ENCODE data around the gene LDLRAD4. TPM values are rescaled to one million over a fixed set of nuclear protein-coding genes. Genes with fewer than 3 reads are reported as not detected.

Gene LDLRAD4
- total and polyA plus RNA-seq, 2 donors (not counting 1 experiment from before 2014, with no cell fraction given): 13.9 to 35.7 TPM

DNA sequence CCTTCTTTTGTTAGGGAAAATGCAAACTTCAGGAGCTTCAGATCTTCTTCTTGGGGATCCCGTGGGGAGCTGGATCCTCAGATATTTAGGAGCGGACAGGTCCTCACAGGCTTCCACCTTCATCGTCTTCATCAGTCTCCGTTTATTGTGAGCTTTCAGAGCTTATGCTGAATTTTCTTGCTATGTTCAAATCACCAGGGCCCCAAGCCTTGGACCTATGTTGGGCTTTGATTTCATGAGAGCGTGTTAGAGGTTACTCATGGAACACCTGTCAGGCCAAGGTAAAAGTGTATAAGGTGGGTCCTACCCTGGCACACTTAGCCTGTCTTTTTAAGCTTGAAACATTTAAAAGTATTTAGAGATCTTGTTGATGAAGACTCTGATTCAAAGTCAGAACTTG, 294.9 kb downstream of the LDLRAD4 start:
- Mint-ChIP-seq H3K27me3 (no peaks in the 10 kb centered on the region), H3K4me1 (peaks cover 15% of the 10 kb centered on the region), H3K4me3 (no peak overlapping the region), H3K9me3 (ENCODE audit: insufficient read depth) (no peaks in the 10 kb centered on the region), H3K27ac (no peak overlapping the region)
- Histone ChIP-seq H3K36me3 (replicated peaks in 1 of 2; ENCODE audit: control extremely low read depth in 1 of 2, control insufficient read depth in 1 of 2, extremely low read depth in 1 of 2, insufficient read depth in 2 of 2, low read length in 1 of 2) (peaks cover 0 to 6% of the 10 kb centered on the region in 2 experiments), H4K20me1 (ENCODE audit: control insufficient read depth, insufficient read depth, low read length, poor library complexity, severe bottlenecking) (no peaks in the 10 kb centered on the region), H3K4me3 (ENCODE audit: control extremely low read depth in 1 of 5, extremely low read depth in 1 of 5, insufficient read depth in 1 of 5, low read depth in 2 of 5, low read length in 4 of 5) (no peak overlapping the region), H3K27ac (ENCODE audit: low read length in 2 of 2) (no peak overlapping the region), H2AFZ (ENCODE audit: insufficient read depth, low read depth, low read length, poor library complexity, severe bottlenecking) (no peak overlapping the region), H3K9ac (ENCODE audit: low read length) (no peak overlapping the region), H3K9me3 (ENCODE audit: control extremely low read depth in 1 of 3, control insufficient read depth in 2 of 3, insufficient read depth in 1 of 3, low read length in 2 of 3) (peaks cover 0 to 6% (median 0%) of the 10 kb centered on the region in 3 donors), H3K4me2 (replicated peaks; ENCODE audit: low read depth, low read length, poor library complexity, severe bottlenecking) (no peak overlapping the region), H3K79me2 (ENCODE audit: control insufficient read depth, insufficient read depth, low read length) (peaks cover 23% of the 10 kb centered on the region), H3K4me1 (ENCODE audit: control insufficient read depth in 2 of 2, insufficient read depth in 2 of 2, low read length in 2 of 2) (peaks cover 9% of the 10 kb centered on the region in 2 donors), H3K27me3 (replicated peaks in 1 of 4; ENCODE audit: control extremely low read depth in 1 of 4, control insufficient read depth in 3 of 4, insufficient read depth in 4 of 4, low read length in 3 of 4) (no peaks in the 10 kb centered on the region)
- intact Hi-C loops (cut with micrococcal nuclease): no loop called here
- ATAC-seq (ENCODE audit: low read depth): no peak
- DNase-seq: no peak
- 93% methylated on average over 3 of the region's 5 CpGs for WGBS (ENCODE audit: insufficient coverage)
- ChIA-PET POLR2A (no interaction called here), CTCF (no interaction called here)
- TF ChIP-seq, protein P1, sequence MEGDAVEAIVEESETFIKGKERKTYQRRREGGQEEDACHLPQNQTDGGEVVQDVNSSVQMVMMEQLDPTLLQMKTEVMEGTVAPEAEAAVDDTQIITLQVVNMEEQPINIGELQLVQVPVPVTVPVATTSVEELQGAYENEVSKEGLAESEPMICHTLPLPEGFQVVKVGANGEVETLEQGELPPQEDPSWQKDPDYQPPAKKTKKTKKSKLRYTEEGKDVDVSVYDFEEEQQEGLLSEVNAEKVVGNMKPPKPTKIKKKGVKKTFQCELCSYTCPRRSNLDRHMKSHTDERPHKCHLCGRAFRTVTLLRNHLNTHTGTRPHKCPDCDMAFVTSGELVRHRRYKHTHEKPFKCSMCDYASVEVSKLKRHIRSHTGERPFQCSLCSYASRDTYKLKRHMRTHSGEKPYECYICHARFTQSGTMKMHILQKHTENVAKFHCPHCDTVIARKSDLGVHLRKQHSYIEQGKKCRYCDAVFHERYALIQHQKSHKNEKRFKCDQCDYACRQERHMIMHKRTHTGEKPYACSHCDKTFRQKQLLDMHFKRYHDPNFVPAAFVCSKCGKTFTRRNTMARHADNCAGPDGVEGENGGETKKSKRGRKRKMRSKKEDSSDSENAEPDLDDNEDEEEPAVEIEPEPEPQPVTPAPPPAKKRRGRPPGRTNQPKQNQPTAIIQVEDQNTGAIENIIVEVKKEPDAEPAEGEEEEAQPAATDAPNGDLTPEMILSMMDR (IDR thresholded peaks at IDR 0.05): no peak
- no peak for TF ChIP-seq EZH2 (IDR thresholded peaks at IDR 0.05; ENCODE audit: borderline replicate concordance, insufficient read depth, low read depth, low read length, poor library complexity, severe bottlenecking)

DNA sequence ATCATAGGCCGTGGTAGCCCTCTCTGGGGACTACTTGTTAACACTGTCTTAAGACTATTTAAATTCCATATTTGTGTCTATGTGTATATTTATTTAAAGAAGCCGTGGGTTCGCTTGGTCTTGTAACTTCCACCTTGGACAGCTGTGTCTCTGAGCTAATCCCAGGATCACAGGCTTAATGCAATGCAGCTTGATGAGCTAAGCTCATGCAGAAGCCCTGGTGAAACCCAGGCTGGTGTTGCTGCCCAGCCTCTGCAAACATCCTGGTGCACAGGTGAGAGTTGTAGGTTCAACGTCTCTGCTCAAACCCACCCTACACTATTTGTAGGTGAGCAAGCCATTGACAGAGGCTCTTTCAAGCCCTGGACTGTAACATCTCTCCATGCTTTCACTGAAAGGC, 296.0 kb downstream of the LDLRAD4 start:
- peaks cover 28% of the 10 kb centered on the region for H3K79me2 ChIP-seq (ENCODE audit: control insufficient read depth, insufficient read depth, low read length)
- no peak overlapping the region for H3K4me2 ChIP-seq (replicated peaks; ENCODE audit: low read depth, low read length, poor library complexity, severe bottlenecking)
- no peak overlapping the region for H3K4me3 ChIP-seq (ENCODE audit: control extremely low read depth in 1 of 5, extremely low read depth in 1 of 5, insufficient read depth in 1 of 5, low read depth in 2 of 5, low read length in 4 of 5)
- no peak overlapping the region for H3K27ac ChIP-seq (ENCODE audit: low read length in 2 of 2)
- H3K36me3 ChIP-seq (replicated peaks in 1 of 2; ENCODE audit: control extremely low read depth in 1 of 2, control insufficient read depth in 1 of 2, extremely low read depth in 1 of 2, insufficient read depth in 2 of 2, low read length in 1 of 2): peaks cover 0 to 6% of the 10 kb centered on the region in 2 experiments
- 83% methylated on average over 3 of the region's 4 CpGs for WGBS (ENCODE audit: insufficient coverage)
- no peak overlapping the region for H3K9ac ChIP-seq (ENCODE audit: low read length)
- ChIA-PET POLR2A (no interaction called here), CTCF (no interaction called here)
- peaks cover 15% of the 10 kb centered on the region for H3K4me1 Mint-ChIP-seq
- TF ChIP-seq, protein P1 (IDR thresholded peaks at IDR 0.05): no peak
- no peak for TF ChIP-seq EZH2 (IDR thresholded peaks at IDR 0.05; ENCODE audit: borderline replicate concordance, insufficient read depth, low read depth, low read length, poor library complexity, severe bottlenecking)
- H3K9me3 ChIP-seq (ENCODE audit: control extremely low read depth in 1 of 3, control insufficient read depth in 2 of 3, insufficient read depth in 1 of 3, low read length in 2 of 3): peaks cover 0 to 6% (median 0%) of the 10 kb centered on the region in 3 donors
- H2AFZ ChIP-seq (ENCODE audit: insufficient read depth, low read depth, low read length, poor library complexity, severe bottlenecking): no peak overlapping the region
- ATAC-seq (ENCODE audit: low read depth) (no peak), DNase-seq (no peak)
- no peaks in the 10 kb centered on the region for H3K27me3 Mint-ChIP-seq
- peaks cover 9% of the 10 kb centered on the region in 2 donors for H3K4me1 ChIP-seq (ENCODE audit: control insufficient read depth in 2 of 2, insufficient read depth in 2 of 2, low read length in 2 of 2)
- H4K20me1 ChIP-seq (ENCODE audit: control insufficient read depth, insufficient read depth, low read length, poor library complexity, severe bottlenecking): no peaks in the 10 kb centered on the region
- no peak overlapping the region for H3K4me3 Mint-ChIP-seq
- H3K27me3 ChIP-seq (replicated peaks in 1 of 4; ENCODE audit: control extremely low read depth in 1 of 4, control insufficient read depth in 3 of 4, insufficient read depth in 4 of 4, low read length in 3 of 4): no peaks in the 10 kb centered on the region
- H3K9me3 Mint-ChIP-seq (ENCODE audit: insufficient read depth): no peaks in the 10 kb centered on the region
- intact Hi-C loops (cut with micrococcal nuclease): no loop called here
- no peak overlapping the region for H3K27ac Mint-ChIP-seq
